Lower leg skin (tissue), 4 donors: Measurements from ENCODE around the gene EIF3B. TPM values are rescaled to one million over a fixed set of nuclear protein-coding genes. Genes with fewer than 3 reads are reported as not detected.

Source experiments
- DNase-seq, 2 donors: peaks; one replicate each; pipeline ENCODE4 v3.0.0-alpha.2; 2019; ENCODE audit warnings: low spot score in 2 of 2
- H3K4me3 ChIP-seq: fragments of 200-600 bp; sonication (generic); 2 replicates; pipeline ENCODE4 v1.5.1; 2017; ENCODE audit warnings: mild to moderate bottlenecking, low read depth; ENCODE audit not compliant: poor library complexity, severe bottlenecking
- CTCF ChIP-seq, 3 donors: fragments of 450-650 bp; IDR thresholded peaks; one replicate each; pipeline ENCODE4 v1.5.1; 2016; ENCODE audit warnings: antibody characterized with exemption in 3 of 3, mild to moderate bottlenecking in 3 of 3, moderate library complexity in 2 of 3
- POLR2A ChIP-seq, 2 donors: fragments of 450-650 bp; IDR thresholded peaks; one replicate each; pipeline ENCODE4 v1.6.1; 2016 to 2017; ENCODE audit warnings: antibody characterized with exemption in 2 of 2, mild to moderate bottlenecking in 1 of 2, moderate library complexity in 1 of 2
- WGBS, 2 donors: methylation state at CpG; one replicate each; pipeline ENCODE4 v1.1.5; 2018; 5-methylcytosine and 5-hydroxymethylcytosine counted together
- intact Hi-C: fragments of 100-400 bp; cut with DNase I; formaldehyde crosslinking; loops from one replicate; pipeline ENCODE4 v1.15.0; 2023; ENCODE audit warnings: low total_unique reads
- total RNA-seq, 4 donors: library from RNA; depleted of rRNA; stranded (reverse); fragments of >200 nt; gene quantifications; one replicate each; pipeline ENCODE4 v1.1.0, GENCODE V29; 2016

Gene EIF3B
- total RNA-seq, 4 donors from 2014 or later: 121 to 165 (median 150) TPM

GRCh38 chr7:2362385-2363088, 7.9 kb downstream of the EIF3B start:
- 84 to 91% methylated on average over 27 of the region's 27 CpGs for WGBS, 2 donors
- intact Hi-C loops: no loop called here
- no peak overlapping the region for H3K4me3 ChIP-seq
- DNase-seq: no peak
- no peak for TF ChIP-seq CTCF (IDR thresholded peaks at IDR 0.05)
- TF ChIP-seq POLR2A (IDR thresholded peaks at IDR 0.05): no peak

- DNase-seq: no peak
- no peak overlapping the region for H3K4me3 ChIP-seq
- intact Hi-C loops: no loop called here
- TF ChIP-seq POLR2A (IDR thresholded peaks at IDR 0.05): no peak
- TF ChIP-seq CTCF (IDR thresholded peaks at IDR 0.05): no peak
- 93 to 99% methylated on average over 10 of the region's 10 CpGs for WGBS, 2 donors
Measured at GRCh38 chr7:2369139-2369538, 14.5 kb downstream of the EIF3B start.

- no peak for DNase-seq
- H3K4me3 ChIP-seq: no peak overlapping the region
- TF ChIP-seq POLR2A (IDR thresholded peaks at IDR 0.05) (no peak), CTCF (IDR thresholded peaks at IDR 0.05) (no peak)
- intact Hi-C loops: no loop called here
- WGBS, 2 donors: 92 to 96% methylated on average over 6 to 8 of the region's 8 CpGs
Measured at GRCh38 chr7:2371329-2371728, 16.7 kb downstream of the EIF3B start.

GRCh38 chr7:2372724-2373123, 18.1 kb downstream of the EIF3B start:
- TF ChIP-seq CTCF (IDR thresholded peaks at IDR 0.05): no peak
- TF ChIP-seq POLR2A (IDR thresholded peaks at IDR 0.05): no peak
- DNase-seq: no peak
- intact Hi-C loops: no loop called here
- no peak overlapping the region for H3K4me3 ChIP-seq
- 73 to 74% methylated on average over 14 of the region's 14 CpGs for WGBS, 2 donors

GRCh38 chr7:2373124-2373556, 18.5 kb downstream of the EIF3B start:
- DNase-seq: no peak
- 76 to 86% methylated on average over 10 to 14 of the region's 14 CpGs for WGBS, 2 donors
- intact Hi-C loops: no loop called here
- TF ChIP-seq POLR2A (IDR thresholded peaks at IDR 0.05) (no peak), CTCF (IDR thresholded peaks at IDR 0.05) (no peak)
- no peak overlapping the region for H3K4me3 ChIP-seq

- WGBS, 2 donors: 58 to 91% methylated on average over 7 of the region's 7 CpGs
- intact Hi-C loops: no loop called here
- DNase-seq: no peak
- H3K4me3 ChIP-seq: no peak overlapping the region
- no peak for TF ChIP-seq CTCF (IDR thresholded peaks at IDR 0.05)
- TF ChIP-seq POLR2A (IDR thresholded peaks at IDR 0.05): no peak
Measured at GRCh38 chr7:2373646-2374045, 19.0 kb downstream of the EIF3B start.
